Measurements from ENCODE around the gene NANS.
"Not testable (repeated sequence)": the region's sequence is repeated elsewhere in the genome, so short reads cannot be mapped to it uniquely, and the experiment has no call there.

NANS gene

GRCh38 chr9:98039607-98040017 is 16.9 kb upstream of the NANS start:
- DNase-seq, result no peak

- no peak for DNase-seq
These were observed 16.3 kb upstream of the NANS start for GRCh38 chr9:98040212-98040611.

- no peak for DNase-seq
These were observed 12.6 kb upstream of the NANS start for GRCh38 chr9:98043915-98044314.

GRCh38 chr9:98045234-98046179 is 11.0 kb upstream of the NANS start:
- peak; percentile 47 for DNase-seq

GRCh38 chr9:98046180-98046543 is 10.4 kb upstream of the NANS start:
- no peak for DNase-seq

GRCh38 chr9:98047002-98047401 is 9.5 kb upstream of the NANS start:
- no peak for DNase-seq

GRCh38 chr9:98049288-98050072 is 7.1 kb upstream of the NANS start:
- DNase-seq, result no peak

- DNase-seq, result no peak
These were observed 6.2 kb upstream of the NANS start for GRCh38 chr9:98050351-98050750.

GRCh38 chr9:98054376-98054951 is 2.1 kb upstream of the NANS start:
- DNase-seq, result no peak

- no peak for DNase-seq
These were observed 737 bp downstream of the NANS start for GRCh38 chr9:98057138-98057799.

GRCh38 chr9:98062161-98062560 is 5.6 kb downstream of the NANS start:
- DNase-seq, result no peak

GRCh38 chr9:98064623-98065392 is 8.3 kb downstream of the NANS start:
- DNase-seq, result no peak

GRCh38 chr9:98066235-98066634 is 9.7 kb downstream of the NANS start:
- no peak for DNase-seq

- no peak for DNase-seq
These were observed 10.7 kb downstream of the NANS start for GRCh38 chr9:98067184-98067583.

- DNase-seq, result no peak
These were observed 13.0 kb downstream of the NANS start for GRCh38 chr9:98069551-98069950.

- no peak for DNase-seq
These were observed 14.2 kb downstream of the NANS start for GRCh38 chr9:98070704-98071103.

- no peak for DNase-seq
These were observed 15.2 kb downstream of the NANS start for GRCh38 chr9:98071737-98072136.

GRCh38 chr9:98074115-98074990 is 17.8 kb downstream of the NANS start:
- peak; percentile 79 for DNase-seq

GRCh38 chr9:98075332-98075805 is 18.8 kb downstream of the NANS start:
- DNase-seq, result peak; percentile 28

GRCh38 chr9:98076514-98076890 is 20.0 kb downstream of the NANS start:
- not testable (repeated sequence) for DNase-seq

GRCh38 chr9:98078895-98079294 is 22.4 kb downstream of the NANS start:
- DNase-seq, result no peak

All from activated CD4-positive, alpha-beta T cell treated with anti-CD3 and anti-CD28 coated beads for 48 hours (primary cell).